GM21528 (cell line): ENCODE results near the gene GJB3.
"Not testable (repeated sequence)": the region's sequence is repeated elsewhere in the genome, so short reads cannot be mapped to it uniquely, and the experiment has no call there.

ENCODE experiments used
- ATAC-seq: cut with Tn5 transposase; IDR thresholded peaks from one replicate; pipeline ENCODE4 v1.9.1; 2021; ENCODE audit warnings: mild to moderate bottlenecking, moderate library complexity; ENCODE audit not compliant: unreplicated experiment, low FRiP score

GJB3 gene

GRCh38 chr1:34816778-34817177, 35.8 kb downstream of the GJB3 start:
- ATAC-seq, result no peak

GRCh38 chr1:34818862-34819261, 37.8 kb downstream of the GJB3 start:
- ATAC-seq, result not testable (repeated sequence)

GRCh38 chr1:34822202-34822601, 41.2 kb downstream of the GJB3 start:
- ATAC-seq, result no peak

GRCh38 chr1:34824817-34825454, 43.9 kb downstream of the GJB3 start:
- no peak for ATAC-seq

- no peak for ATAC-seq
Measured at GRCh38 chr1:34825455-34826091, 44.6 kb downstream of the GJB3 start.

GRCh38 chr1:34827341-34827941, 46.4 kb downstream of the GJB3 start:
- no peak for ATAC-seq

GRCh38 chr1:34828611-34829010, 47.6 kb downstream of the GJB3 start:
- ATAC-seq, result no peak

- ATAC-seq, result no peak
Measured at GRCh38 chr1:34829250-34829649, 48.2 kb downstream of the GJB3 start.

GRCh38 chr1:34831721-34832246, 50.8 kb downstream of the GJB3 start:
- no peak for ATAC-seq

GRCh38 chr1:34833711-34834110, 52.7 kb downstream of the GJB3 start:
- no peak for ATAC-seq
